SK-N-SH treated with all-trans-retinoic acid at 6 μM for 48 hours (cell line): ENCODE data around the gene ZNF680.

Experiments used
- ATAC-seq: fragments of 200-7000 bp; cut with Tn5 transposase; 3 replicates; pipeline ENCODE4 v1.9.1; 2020; ENCODE audit warnings: mild to moderate bottlenecking, moderate library complexity
- ARNTL ChIP-seq: fragments of 450-650 bp; formaldehyde crosslinking; IDR thresholded peaks from 2 replicates; pipeline ENCODE4 v1.5.0; 2020; ENCODE audit warnings: low read depth, mild to moderate bottlenecking, moderate library complexity, borderline replicate concordance
- BACH2 ChIP-seq: fragments of 250-450 bp; sonication (Bioruptor Pico); IDR thresholded peaks from 2 replicates; pipeline ENCODE4 v1.9.0; 2021; ENCODE audit warnings: mild to moderate bottlenecking, borderline replicate concordance
- CSDC2 ChIP-seq: fragments of 250-450 bp; sonication (Bioruptor Pico); IDR thresholded peaks from 2 replicates; pipeline ENCODE4 v1.5.0; 2020; ENCODE audit warnings: mild to moderate bottlenecking, moderate library complexity
- ESRRG ChIP-seq: fragments of 250-450 bp; sonication (Bioruptor Pico); IDR thresholded peaks from 2 replicates; pipeline ENCODE4 v1.6.1; 2021; ENCODE audit warnings: mild to moderate bottlenecking
- GLIS3 ChIP-seq: fragments of 250-450 bp; sonication (Bioruptor Pico); IDR thresholded peaks from 2 replicates; pipeline ENCODE4 v1.5.0; 2020; ENCODE audit warnings: mild to moderate bottlenecking, moderate library complexity
- ISL1 ChIP-seq: fragments of 250-450 bp; sonication (Bioruptor Pico); IDR thresholded peaks from 2 replicates; pipeline ENCODE4 v2.1.2; 2022; ENCODE audit warnings: mild to moderate bottlenecking, moderate library complexity
- OSR1 ChIP-seq: fragments of 250-450 bp; sonication (Bioruptor Pico); IDR thresholded peaks from 2 replicates; pipeline ENCODE4 v1.8.0; 2022; ENCODE audit warnings: moderate library complexity, mild to moderate bottlenecking, inconsistent platforms
- PPARA ChIP-seq: fragments of 250-450 bp; sonication (Bioruptor Pico); IDR thresholded peaks from 2 replicates; pipeline ENCODE4 v1.5.0; 2020; ENCODE audit warnings: mild to moderate bottlenecking, borderline replicate concordance
- RARB ChIP-seq: fragments of 250-450 bp; sonication (Bioruptor Pico); IDR thresholded peaks from 2 replicates; pipeline ENCODE4 v1.8.0; 2021; ENCODE audit warnings: mild to moderate bottlenecking, moderate library complexity
- SNAI2 ChIP-seq: fragments of 250-450 bp; sonication (Bioruptor Pico); IDR thresholded peaks from 2 replicates; pipeline ENCODE4 v1.5.0; 2020; ENCODE audit warnings: mild to moderate bottlenecking, moderate library complexity
- TCF4 ChIP-seq: fragments of 250-450 bp; sonication (Bioruptor Pico); IDR thresholded peaks from 2 replicates; pipeline ENCODE4 v1.8.0; 2021; ENCODE audit warnings: mild to moderate bottlenecking, moderate library complexity, borderline replicate concordance
- TOX ChIP-seq: fragments of 250-450 bp; sonication (Bioruptor Pico); IDR thresholded peaks from 2 replicates; pipeline ENCODE4 v1.8.0; 2021; ENCODE audit warnings: mild to moderate bottlenecking, moderate library complexity, borderline replicate concordance
- ZC3H10 ChIP-seq: fragments of 250-450 bp; sonication (Bioruptor Pico); IDR thresholded peaks from 2 replicates; pipeline ENCODE4 v1.5.1; 2021; ENCODE audit warnings: mild to moderate bottlenecking, moderate library complexity
- ZFP3 ChIP-seq: fragments of 250-450 bp; sonication (Bioruptor Pico); IDR thresholded peaks from 2 replicates; pipeline ENCODE4 v1.5.0; 2020; ENCODE audit warnings: mild to moderate bottlenecking, moderate library complexity
- ZFP30 ChIP-seq: fragments of 450-650 bp; formaldehyde crosslinking; IDR thresholded peaks from 2 replicates; pipeline ENCODE4 v1.5.0; 2022; ENCODE audit warnings: mild to moderate bottlenecking, moderate library complexity
- ZNF70 ChIP-seq: fragments of 450-650 bp; formaldehyde crosslinking; IDR thresholded peaks from 2 replicates; pipeline ENCODE4 v1.5.0; 2020; ENCODE audit warnings: mild to moderate bottlenecking, moderate library complexity
- ZNF8 ChIP-seq: fragments of 450-650 bp; formaldehyde crosslinking; IDR thresholded peaks from 2 replicates; pipeline ENCODE4 v1.5.0; 2020; ENCODE audit warnings: mild to moderate bottlenecking, moderate library complexity
- TF ChIP-seq, protein P1 (sequence below): fragments of 250-450 bp; sonication (Bioruptor Pico); IDR thresholded peaks from 2 replicates; pipeline ENCODE4 v1.8.0; 2020; ENCODE audit warnings: mild to moderate bottlenecking, moderate library complexity, borderline replicate concordance
- TF ChIP-seq, protein P2 (sequence below): fragments of 250-450 bp; sonication (Bioruptor Pico); IDR thresholded peaks from 2 replicates; pipeline ENCODE4 v1.5.1; 2020; ENCODE audit warnings: low read depth, mild to moderate bottlenecking, moderate library complexity
- TF ChIP-seq, protein P3 (sequence below): fragments of 250-450 bp; sonication (Bioruptor Pico); IDR thresholded peaks from 2 replicates; pipeline ENCODE4 v1.5.1; 2021; ENCODE audit warnings: mild to moderate bottlenecking, moderate library complexity
- TF ChIP-seq, protein P4 (sequence below): fragments of 250-450 bp; sonication (Bioruptor Pico); IDR thresholded peaks from 2 replicates; pipeline ENCODE4 v1.5.0; 2020; ENCODE audit warnings: mild to moderate bottlenecking, moderate library complexity

Gene ZNF680

DNA sequence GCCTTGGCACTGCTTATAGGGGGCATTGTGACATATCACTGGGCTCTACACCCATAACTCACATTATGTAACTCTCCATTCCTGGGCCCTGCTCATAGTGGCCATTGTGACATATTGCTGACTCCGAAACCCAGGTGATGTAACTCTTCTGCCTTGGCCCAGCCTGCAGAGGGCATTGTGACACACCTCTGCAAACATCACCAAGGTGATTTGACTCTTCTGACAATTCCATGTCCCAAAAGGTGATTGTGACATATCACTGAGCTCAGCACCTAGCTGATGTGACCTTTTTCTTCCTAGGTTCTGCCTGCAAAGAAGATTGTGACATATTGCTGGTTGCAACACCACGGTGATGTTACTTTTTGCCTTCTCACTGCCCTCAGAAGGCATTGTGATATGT is 36.5 kb upstream of the ZNF680 start:
- no peak for ATAC-seq

DNA sequence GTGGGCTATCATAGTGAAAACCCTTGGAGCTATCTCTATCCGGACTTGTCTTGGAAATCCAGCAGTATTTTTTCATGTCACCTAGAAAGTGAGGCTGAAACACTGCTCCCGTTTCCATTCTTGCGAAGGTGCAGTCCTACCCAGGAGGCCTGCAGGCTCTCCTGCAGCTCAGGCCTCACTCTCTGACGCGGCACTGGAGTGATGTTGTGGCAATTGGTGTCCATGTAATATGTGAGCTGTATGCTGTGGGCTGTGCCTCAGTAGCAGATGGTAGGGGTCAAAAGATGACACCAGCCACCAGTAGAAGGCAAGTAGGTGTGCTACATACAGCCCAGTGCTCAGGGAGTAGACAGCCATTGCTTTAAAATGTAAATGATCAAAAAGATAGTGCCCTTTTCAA is 28.1 kb upstream of the ZNF680 start:
- TF ChIP-seq, protein P1, sequence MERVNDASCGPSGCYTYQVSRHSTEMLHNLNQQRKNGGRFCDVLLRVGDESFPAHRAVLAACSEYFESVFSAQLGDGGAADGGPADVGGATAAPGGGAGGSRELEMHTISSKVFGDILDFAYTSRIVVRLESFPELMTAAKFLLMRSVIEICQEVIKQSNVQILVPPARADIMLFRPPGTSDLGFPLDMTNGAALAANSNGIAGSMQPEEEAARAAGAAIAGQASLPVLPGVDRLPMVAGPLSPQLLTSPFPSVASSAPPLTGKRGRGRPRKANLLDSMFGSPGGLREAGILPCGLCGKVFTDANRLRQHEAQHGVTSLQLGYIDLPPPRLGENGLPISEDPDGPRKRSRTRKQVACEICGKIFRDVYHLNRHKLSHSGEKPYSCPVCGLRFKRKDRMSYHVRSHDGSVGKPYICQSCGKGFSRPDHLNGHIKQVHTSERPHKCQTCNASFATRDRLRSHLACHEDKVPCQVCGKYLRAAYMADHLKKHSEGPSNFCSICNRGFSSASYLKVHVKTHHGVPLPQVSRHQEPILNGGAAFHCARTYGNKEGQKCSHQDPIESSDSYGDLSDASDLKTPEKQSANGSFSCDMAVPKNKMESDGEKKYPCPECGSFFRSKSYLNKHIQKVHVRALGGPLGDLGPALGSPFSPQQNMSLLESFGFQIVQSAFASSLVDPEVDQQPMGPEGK (CRISPR knock-in tag), result no peak
- no peak for TF ChIP-seq ZNF70 (CRISPR knock-in tag)
- no peak for TF ChIP-seq ZC3H10 (CRISPR knock-in tag)
- no peak for TF ChIP-seq TCF4
- no peak for TF ChIP-seq RARB (CRISPR knock-in tag)
- no peak for TF ChIP-seq OSR1 (CRISPR knock-in tag)
- TF ChIP-seq SNAI2 (CRISPR knock-in tag), result no peak
- no peak for TF ChIP-seq GLIS3 (CRISPR knock-in tag)
- TF ChIP-seq ZNF8 (CRISPR knock-in tag), result no peak
- TF ChIP-seq ARNTL (CRISPR knock-in tag), result no peak
- TF ChIP-seq BACH2, result no peak
- TF ChIP-seq CSDC2 (CRISPR knock-in tag), result no peak
- no peak for TF ChIP-seq PPARA (CRISPR knock-in tag)
- no peak for TF ChIP-seq ISL1 (CRISPR knock-in tag)
- no peak for TF ChIP-seq TOX (CRISPR knock-in tag)
- TF ChIP-seq, protein P2, sequence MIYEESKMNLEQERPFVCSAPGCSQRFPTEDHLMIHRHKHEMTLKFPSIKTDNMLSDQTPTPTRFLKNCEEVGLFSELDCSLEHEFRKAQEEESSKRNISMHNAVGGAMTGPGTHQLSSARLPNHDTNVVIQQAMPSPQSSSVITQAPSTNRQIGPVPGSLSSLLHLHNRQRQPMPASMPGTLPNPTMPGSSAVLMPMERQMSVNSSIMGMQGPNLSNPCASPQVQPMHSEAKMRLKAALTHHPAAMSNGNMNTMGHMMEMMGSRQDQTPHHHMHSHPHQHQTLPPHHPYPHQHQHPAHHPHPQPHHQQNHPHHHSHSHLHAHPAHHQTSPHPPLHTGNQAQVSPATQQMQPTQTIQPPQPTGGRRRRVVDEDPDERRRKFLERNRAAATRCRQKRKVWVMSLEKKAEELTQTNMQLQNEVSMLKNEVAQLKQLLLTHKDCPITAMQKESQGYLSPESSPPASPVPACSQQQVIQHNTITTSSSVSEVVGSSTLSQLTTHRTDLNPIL, result no peak
- TF ChIP-seq ZFP3, result no peak
- ATAC-seq, result no peak

More for the DNA sequence above, 36.5 kb upstream of the ZNF680 start:
- TF ChIP-seq, protein P3, sequence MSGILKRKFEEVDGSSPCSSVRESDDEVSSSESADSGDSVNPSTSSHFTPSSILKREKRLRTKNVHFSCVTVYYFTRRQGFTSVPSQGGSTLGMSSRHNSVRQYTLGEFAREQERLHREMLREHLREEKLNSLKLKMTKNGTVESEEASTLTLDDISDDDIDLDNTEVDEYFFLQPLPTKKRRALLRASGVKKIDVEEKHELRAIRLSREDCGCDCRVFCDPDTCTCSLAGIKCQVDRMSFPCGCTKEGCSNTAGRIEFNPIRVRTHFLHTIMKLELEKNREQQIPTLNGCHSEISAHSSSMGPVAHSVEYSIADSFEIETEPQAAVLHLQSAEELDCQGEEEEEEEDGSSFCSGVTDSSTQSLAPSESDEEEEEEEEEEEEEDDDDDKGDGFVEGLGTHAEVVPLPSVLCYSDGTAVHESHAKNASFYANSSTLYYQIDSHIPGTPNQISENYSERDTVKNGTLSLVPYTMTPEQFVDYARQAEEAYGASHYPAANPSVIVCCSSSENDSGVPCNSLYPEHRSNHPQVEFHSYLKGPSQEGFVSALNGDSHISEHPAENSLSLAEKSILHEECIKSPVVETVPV (CRISPR knock-in tag), result no peak
- TF ChIP-seq, protein P2, result no peak
- TF ChIP-seq ISL1 (CRISPR knock-in tag) (no peak), SNAI2 (CRISPR knock-in tag) (no peak), GLIS3 (CRISPR knock-in tag) (no peak), OSR1 (CRISPR knock-in tag) (no peak), ESRRG (CRISPR knock-in tag) (no peak), ZFP3 (no peak), TOX (CRISPR knock-in tag) (no peak)

DNA sequence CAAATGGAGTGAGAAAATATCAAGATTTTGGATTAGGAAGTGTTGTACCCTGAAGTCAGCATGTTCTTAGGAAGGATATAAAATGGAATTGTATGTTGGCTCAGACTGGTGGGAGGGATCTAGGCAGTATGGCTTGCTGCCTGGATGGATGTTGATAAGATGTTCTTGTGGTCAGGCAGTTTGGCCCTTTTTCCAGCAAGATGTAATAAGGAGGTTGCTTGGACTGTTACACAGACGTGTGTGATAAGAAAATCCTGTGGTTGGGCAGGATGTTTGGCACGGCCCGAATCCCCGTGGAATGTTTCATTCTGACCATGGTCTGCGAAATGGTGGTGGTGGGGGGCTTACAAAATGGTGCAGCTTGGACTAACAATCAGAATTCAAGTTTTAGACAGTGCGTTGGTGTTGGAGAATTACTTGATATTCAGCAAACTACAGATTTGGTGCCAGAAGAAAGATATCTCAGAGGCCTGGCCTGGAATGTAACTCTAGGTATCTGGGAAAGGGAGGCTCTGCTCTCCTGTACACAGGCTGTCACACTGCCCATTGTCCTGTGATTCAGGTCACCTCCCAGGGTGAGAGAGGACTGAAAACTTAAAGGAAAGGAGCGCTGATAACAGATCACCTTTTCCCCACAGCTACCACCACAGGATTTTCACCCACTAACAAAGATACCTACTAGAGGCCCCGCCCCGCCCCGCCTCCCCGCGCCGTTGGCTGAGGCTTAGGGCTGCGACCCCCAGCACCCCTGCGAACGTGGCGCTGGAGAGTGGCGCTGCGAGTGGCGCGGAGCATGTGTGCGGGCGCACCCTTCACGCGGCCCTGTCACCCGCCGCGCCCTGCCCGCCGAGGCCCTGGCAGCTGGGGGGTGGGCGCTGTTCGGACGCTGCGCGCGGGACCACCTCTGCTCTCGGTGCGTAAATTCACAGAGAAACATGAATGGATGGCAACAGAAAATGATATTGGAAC is 19.3 kb upstream of the ZNF680 start:
- TF ChIP-seq TOX (CRISPR knock-in tag), result no peak
- TF ChIP-seq, protein P2, result no peak
- no peak for TF ChIP-seq ZFP30 (CRISPR knock-in tag)
- no peak for TF ChIP-seq SNAI2 (CRISPR knock-in tag)
- TF ChIP-seq PPARA (CRISPR knock-in tag), result no peak
- no peak for TF ChIP-seq ZNF8 (CRISPR knock-in tag)
- TF ChIP-seq BACH2, result no peak
- no peak for TF ChIP-seq ZC3H10 (CRISPR knock-in tag)
- no peak for TF ChIP-seq OSR1 (CRISPR knock-in tag)
- no peak for TF ChIP-seq TCF4
- TF ChIP-seq, protein P4, sequence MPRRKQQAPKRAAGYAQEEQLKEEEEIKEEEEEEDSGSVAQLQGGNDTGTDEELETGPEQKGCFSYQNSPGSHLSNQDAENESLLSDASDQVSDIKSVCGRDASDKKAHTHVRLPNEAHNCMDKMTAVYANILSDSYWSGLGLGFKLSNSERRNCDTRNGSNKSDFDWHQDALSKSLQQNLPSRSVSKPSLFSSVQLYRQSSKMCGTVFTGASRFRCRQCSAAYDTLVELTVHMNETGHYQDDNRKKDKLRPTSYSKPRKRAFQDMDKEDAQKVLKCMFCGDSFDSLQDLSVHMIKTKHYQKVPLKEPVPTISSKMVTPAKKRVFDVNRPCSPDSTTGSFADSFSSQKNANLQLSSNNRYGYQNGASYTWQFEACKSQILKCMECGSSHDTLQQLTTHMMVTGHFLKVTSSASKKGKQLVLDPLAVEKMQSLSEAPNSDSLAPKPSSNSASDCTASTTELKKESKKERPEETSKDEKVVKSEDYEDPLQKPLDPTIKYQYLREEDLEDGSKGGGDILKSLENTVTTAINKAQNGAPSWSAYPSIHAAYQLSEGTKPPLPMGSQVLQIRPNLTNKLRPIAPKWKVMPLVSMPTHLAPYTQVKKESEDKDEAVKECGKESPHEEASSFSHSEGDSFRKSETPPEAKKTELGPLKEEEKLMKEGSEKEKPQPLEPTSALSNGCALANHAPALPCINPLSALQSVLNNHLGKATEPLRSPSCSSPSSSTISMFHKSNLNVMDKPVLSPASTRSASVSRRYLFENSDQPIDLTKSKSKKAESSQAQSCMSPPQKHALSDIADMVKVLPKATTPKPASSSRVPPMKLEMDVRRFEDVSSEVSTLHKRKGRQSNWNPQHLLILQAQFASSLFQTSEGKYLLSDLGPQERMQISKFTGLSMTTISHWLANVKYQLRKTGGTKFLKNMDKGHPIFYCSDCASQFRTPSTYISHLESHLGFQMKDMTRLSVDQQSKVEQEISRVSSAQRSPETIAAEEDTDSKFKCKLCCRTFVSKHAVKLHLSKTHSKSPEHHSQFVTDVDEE (CRISPR knock-in tag), result no peak
- TF ChIP-seq GLIS3 (CRISPR knock-in tag), result no peak
- peak; percentile 31; the same call in 2 of the 3 replicates for ATAC-seq
